HL-60 (cell line): Measurements from ENCODE around the gene LDHB.
"Not testable (repeated sequence)": the region's sequence is repeated elsewhere in the genome, so short reads cannot be mapped to it uniquely, and the experiment has no call there.

Experiments used
- DNase-seq, 2 experiments: peaks; one replicate each; pipeline ENCODE4 v3.0.0-alpha.2; 2010 to 2020; ENCODE audit warnings: low read depth in 1 of 2, low spot score in 1 of 2
- H3K27ac ChIP-seq: fragments of 250-450 bp; sonication (Bioruptor Pico); replicated peaks from 2 replicates; pipeline ENCODE4 v1.5.1; 2020; ENCODE audit warnings: mild to moderate bottlenecking, moderate library complexity
- H3K27me3 ChIP-seq: fragments of 250-450 bp; sonication (Bioruptor Pico); 2 replicates; pipeline ENCODE4 v1.5.1; 2021; ENCODE audit warnings: mild to moderate bottlenecking, moderate library complexity; ENCODE audit not compliant: insufficient read depth, poor library complexity, severe bottlenecking
- H3K4me3 ChIP-seq: replicated peaks from 2 replicates; pipeline ENCODE4 v1.5.1; 2011; ENCODE audit warnings: mild to moderate bottlenecking, control low read depth, low read length; ENCODE audit not compliant: insufficient read depth
- CTCF ChIP-seq: IDR thresholded peaks from one replicate; pipeline ENCODE4 v1.5.1; 2011; ENCODE audit warnings: low read length, control low read depth, inconsistent platforms; ENCODE audit not compliant: insufficient read depth
- GABPA ChIP-seq: IDR thresholded peaks from 2 replicates; pipeline ENCODE4 v1.6.1; 2012; ENCODE audit warnings: low read depth
- POLR2AphosphoS5 ChIP-seq: IDR thresholded peaks from 2 replicates; pipeline ENCODE4 v1.6.1; 2012; ENCODE audit warnings: low read depth
- REST ChIP-seq: IDR thresholded peaks from 2 replicates; pipeline ENCODE4 v1.6.1; 2012; ENCODE audit warnings: low read depth; ENCODE audit not compliant: insufficient replicate concordance
- SPI1 ChIP-seq: IDR thresholded peaks from 2 replicates; pipeline ENCODE4 v1.6.1; 2012; ENCODE audit warnings: low read depth, mild to moderate bottlenecking, borderline replicate concordance

The LDHB gene

GRCh38 chr12:21645041-21645500 lies 12.6 kb downstream of the LDHB start:
- TF ChIP-seq SPI1 = peak; percentile 71
- not testable (repeated sequence) for H3K27ac ChIP-seq, H3K4me3 ChIP-seq, H3K27me3 ChIP-seq
- peak in 1 of 2 experiments; percentile 10 for DNase-seq

GRCh38 chr12:21644516-21644915 lies 13.1 kb downstream of the LDHB start:
- TF ChIP-seq POLR2AphosphoS5 = no peak
- TF ChIP-seq GABPA = no peak
- no peak for TF ChIP-seq SPI1
- no peak for TF ChIP-seq REST
- no peak for TF ChIP-seq CTCF
- H3K27ac ChIP-seq = no peak overlapping the region
- DNase-seq = no peak
- H3K4me3 ChIP-seq = no peak overlapping the region
- no peaks in the 10 kb centered on the region for H3K27me3 ChIP-seq

- Histone ChIP-seq H3K27ac (no peak overlapping the region), H3K4me3 (no peak overlapping the region), H3K27me3 (no peaks in the 10 kb centered on the region)
- TF ChIP-seq GABPA (no peak), REST (no peak), CTCF (no peak), POLR2AphosphoS5 (no peak), SPI1 (no peak)
- no peak for DNase-seq
These were observed 13.9 kb downstream of the LDHB start for GRCh38 chr12:21643758-21644157.

GRCh38 chr12:21642707-21643389 lies 14.8 kb downstream of the LDHB start:
- no peak overlapping the region for H3K27ac ChIP-seq
- no peak for DNase-seq
- no peaks in the 10 kb centered on the region for H3K27me3 ChIP-seq
- TF ChIP-seq SPI1 = no peak
- TF ChIP-seq POLR2AphosphoS5 = no peak
- no peak for TF ChIP-seq CTCF
- no peak for TF ChIP-seq GABPA
- TF ChIP-seq REST = no peak
- no peak overlapping the region for H3K4me3 ChIP-seq
